Neural progenitor cell (in vitro differentiated cells): ENCODE data around the gene PPP1R3G. TPM values are rescaled to one million over a fixed set of nuclear protein-coding genes. Genes with fewer than 3 reads are reported as not detected.

Experiments used
- DNase-seq: peaks from one replicate; pipeline ENCODE4 v3.0.0-alpha.2; 2016; ENCODE audit warnings: low spot score
- H2AFZ ChIP-seq: fragments of 200-600 bp; sonication (generic); replicated peaks from 2 replicates; pipeline ENCODE4 v1.6.1; 2016; ENCODE audit warnings: antibody characterized with exemption
- H3F3A ChIP-seq: fragments of 200-600 bp; sonication (generic); 2 replicates; pipeline ENCODE4 v1.6.1; 2016; ENCODE audit warnings: antibody characterized with exemption, low read depth
- H3K27ac ChIP-seq: fragments of 200-600 bp; sonication (generic); 2 replicates; pipeline ENCODE4 v1.5.1; 2016; ENCODE audit warnings: mild to moderate bottlenecking
- H3K27me3 ChIP-seq: fragments of 200-600 bp; sonication (generic); 2 replicates; pipeline ENCODE4 v1.6.1; 2016; ENCODE audit warnings: mild to moderate bottlenecking, moderate library complexity
- H3K36me3 ChIP-seq: fragments of 200-600 bp; sonication (generic); 2 replicates; pipeline ENCODE4 v1.5.1; 2016
- H3K4me1 ChIP-seq: fragments of 200-600 bp; sonication (generic); 2 replicates; pipeline ENCODE4 v1.6.1; 2016; ENCODE audit warnings: mixed run types
- H3K4me2 ChIP-seq: fragments of 200-600 bp; sonication (generic); 2 replicates; pipeline ENCODE4 v1.6.1; 2016
- H3K4me3 ChIP-seq: fragments of 200-600 bp; sonication (generic); 2 replicates; pipeline ENCODE4 v1.5.1; 2016
- H3K79me2 ChIP-seq: fragments of 200-600 bp; sonication (generic); 2 replicates; pipeline ENCODE4 v1.6.1; 2016; ENCODE audit warnings: low read depth
- H3K9ac ChIP-seq: fragments of 200-600 bp; sonication (generic); 2 replicates; pipeline ENCODE4 v1.6.1; 2016
- H3K9me3 ChIP-seq: fragments of 200-600 bp; sonication (generic); 2 replicates; pipeline ENCODE4 v1.5.1; 2016; ENCODE audit warnings: low read depth
- H4K20me1 ChIP-seq: fragments of 200-600 bp; sonication (generic); 2 replicates; pipeline ENCODE4 v1.6.1; 2016; ENCODE audit warnings: low read depth
- H3K27ac Mint-ChIP-seq: 3 replicates; pipeline ENCODE4 v1.8.0; 2021; ENCODE audit warnings: mixed read lengths
- H3K27me3 Mint-ChIP-seq: 2 replicates; pipeline ENCODE4 v1.8.0; 2022; ENCODE audit warnings: low read depth, mild to moderate bottlenecking, inconsistent platforms, moderate library complexity, mixed read lengths; ENCODE audit not compliant: insufficient read depth
- H3K36me3 Mint-ChIP-seq: 3 replicates; pipeline ENCODE4 v1.8.0; 2021; ENCODE audit warnings: mixed read lengths
- H3K4me1 Mint-ChIP-seq: 3 replicates; pipeline ENCODE4 v1.8.0; 2021; ENCODE audit warnings: mixed read lengths
- H3K4me3 Mint-ChIP-seq: 3 replicates; pipeline ENCODE4 v1.8.0; 2021; ENCODE audit warnings: mild to moderate bottlenecking, moderate library complexity, mixed read lengths
- H3K9me3 Mint-ChIP-seq: 3 replicates; pipeline ENCODE4 v1.8.0; 2020; ENCODE audit warnings: mixed read lengths
- CTCF ChIP-seq: fragments of 200-600 bp; sonication (generic); IDR thresholded peaks from 2 replicates; pipeline ENCODE4 v1.5.1; 2017; ENCODE audit warnings: antibody characterized with exemption, mild to moderate bottlenecking
- EZH2 ChIP-seq: fragments of 200-600 bp; sonication (generic); IDR thresholded peaks from 2 replicates; pipeline ENCODE4 v1.6.1; 2017; ENCODE audit warnings: antibody characterized with exemption, mild to moderate bottlenecking, moderate library complexity
- EZH2phosphoT487 ChIP-seq: fragments of 200-600 bp; sonication (generic); IDR thresholded peaks from 2 replicates; pipeline ENCODE4 v1.6.1; 2017; ENCODE audit warnings: antibody characterized with exemption
- total RNA-seq: library from RNA; depleted of rRNA; stranded (reverse); fragments of >200 nt; gene quantifications from 2 replicates; pipeline ENCODE4 v1.2.3, GENCODE V29; 2015; ENCODE audit warnings: low replicate concordance

PPP1R3G gene
- total RNA-seq, 1 donor from 2014 or later: 0.36 TPM

- Histone ChIP-seq H3K4me1 (peaks cover 12% of the 10 kb centered on the region), H3K27ac (no peak overlapping the region), H3K4me3 (no peak overlapping the region), H2AFZ (no peak overlapping the region), H3K9ac (no peak overlapping the region), H3K79me2 (no peaks in the 10 kb centered on the region), H3K36me3 (no peaks in the 10 kb centered on the region), H3K4me2 (no peak overlapping the region), H3K9me3 (no peaks in the 10 kb centered on the region), H3K27me3 (peaks cover 51% of the 10 kb centered on the region), H3F3A (peaks cover 3% of the 10 kb centered on the region), H4K20me1 (no peaks in the 10 kb centered on the region)
- Mint-ChIP-seq H3K27me3 (peaks cover 12% of the 10 kb centered on the region), H3K9me3 (peaks cover 4% of the 10 kb centered on the region), H3K36me3 (no peaks in the 10 kb centered on the region), H3K27ac (no peak overlapping the region), H3K4me1 (peaks cover 12% of the 10 kb centered on the region), H3K4me3 (no peak overlapping the region)
- no peak for TF ChIP-seq EZH2phosphoT487
- TF ChIP-seq CTCF: no peak
- no peak for TF ChIP-seq EZH2
- no peak for DNase-seq
Observed at GRCh38 chr6:5081182-5081581, 4.0 kb upstream of the PPP1R3G start.

GRCh38 chr6:5081955-5082354 is 3.2 kb upstream of the PPP1R3G start:
- Histone ChIP-seq H2AFZ (no peak overlapping the region), H3K9me3 (no peaks in the 10 kb centered on the region), H3K9ac (no peak overlapping the region), H3K27me3 (peaks cover 59% of the 10 kb centered on the region), H3K4me2 (no peak overlapping the region), H3K4me1 (peaks cover 14% of the 10 kb centered on the region), H3F3A (peaks cover 7% of the 10 kb centered on the region), H3K79me2 (no peaks in the 10 kb centered on the region), H3K27ac (no peak overlapping the region), H3K4me3 (no peak overlapping the region), H4K20me1 (peaks cover 4% of the 10 kb centered on the region), H3K36me3 (no peaks in the 10 kb centered on the region)
- no peak for DNase-seq
- Mint-ChIP-seq H3K27ac (no peak overlapping the region), H3K4me1 (peaks cover 15% of the 10 kb centered on the region), H3K36me3 (no peaks in the 10 kb centered on the region), H3K9me3 (peaks cover 4% of the 10 kb centered on the region), H3K27me3 (peaks cover 15% of the 10 kb centered on the region), H3K4me3 (no peak overlapping the region)
- TF ChIP-seq CTCF (no peak), EZH2 (no peak), EZH2phosphoT487 (no peak)

GRCh38 chr6:5082487-5083306 is 2.4 kb upstream of the PPP1R3G start:
- H3K36me3 ChIP-seq: no peaks in the 10 kb centered on the region
- no peak overlapping the region for H3K4me2 ChIP-seq
- no peaks in the 10 kb centered on the region for H3K79me2 ChIP-seq
- no peak overlapping the region for H3K9ac ChIP-seq
- peaks cover 19% of the 10 kb centered on the region for H3K4me1 ChIP-seq
- Mint-ChIP-seq H3K27me3 (peaks cover 18% of the 10 kb centered on the region), H3K36me3 (no peaks in the 10 kb centered on the region), H3K4me3 (peak overlapping the region; percentile 12), H3K9me3 (peaks cover 4% of the 10 kb centered on the region), H3K4me1 (peaks cover 18% of the 10 kb centered on the region), H3K27ac (no peak overlapping the region)
- H3K4me3 ChIP-seq: no peak overlapping the region
- peaks cover 5% of the 10 kb centered on the region for H4K20me1 ChIP-seq
- no peak for DNase-seq
- no peak overlapping the region for H2AFZ ChIP-seq
- TF ChIP-seq CTCF: no peak
- TF ChIP-seq EZH2: no peak
- TF ChIP-seq EZH2phosphoT487: no peak
- H3K27ac ChIP-seq: no peak overlapping the region
- H3K27me3 ChIP-seq: peaks cover 66% of the 10 kb centered on the region
- H3K9me3 ChIP-seq: no peaks in the 10 kb centered on the region
- peaks cover 7% of the 10 kb centered on the region for H3F3A ChIP-seq
